A673 (cell line): ENCODE data around the gene DHX34.

Experiments used
- EZH2 ChIP-seq: fragments of 200-600 bp; sonication (generic); IDR thresholded peaks from 2 replicates; pipeline ENCODE4 v1.6.1; 2017; ENCODE audit warnings: borderline replicate concordance, low read depth, mild to moderate bottlenecking, mixed read lengths, antibody characterized with exemption, low read length; ENCODE audit not compliant: poor library complexity, severe bottlenecking
- TF ChIP-seq, protein P1 (sequence below): fragments of 300-800, 200-600 bp; sonication (generic); conservative IDR thresholded peaks from 2 replicates; pipeline ENCODE4 v1.5.1; 2017; ENCODE audit warnings: low read depth, mild to moderate bottlenecking, antibody characterized with exemption, low read length, moderate library complexity, mixed read lengths

DNA sequence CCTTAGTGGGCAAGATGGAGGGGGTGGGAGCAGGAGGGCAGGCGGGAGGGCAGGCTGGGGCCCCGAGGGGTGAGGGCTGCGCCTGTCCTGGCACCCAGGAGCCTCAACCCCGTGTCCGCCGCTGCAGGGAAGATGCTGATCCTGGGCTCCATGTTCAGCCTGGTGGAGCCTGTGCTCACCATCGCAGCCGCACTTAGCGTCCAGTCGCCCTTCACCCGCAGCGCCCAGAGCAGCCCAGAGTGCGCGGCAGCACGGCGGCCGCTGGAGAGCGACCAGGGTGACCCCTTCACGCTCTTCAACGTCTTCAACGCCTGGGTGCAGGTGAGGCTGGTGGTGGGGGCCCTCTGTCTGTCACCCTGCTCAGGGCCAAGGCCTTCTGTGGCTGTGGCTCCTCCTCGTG lies 23.5 kb downstream of the DHX34 start:
- TF ChIP-seq EZH2 = no peak
- TF ChIP-seq, protein P1, sequence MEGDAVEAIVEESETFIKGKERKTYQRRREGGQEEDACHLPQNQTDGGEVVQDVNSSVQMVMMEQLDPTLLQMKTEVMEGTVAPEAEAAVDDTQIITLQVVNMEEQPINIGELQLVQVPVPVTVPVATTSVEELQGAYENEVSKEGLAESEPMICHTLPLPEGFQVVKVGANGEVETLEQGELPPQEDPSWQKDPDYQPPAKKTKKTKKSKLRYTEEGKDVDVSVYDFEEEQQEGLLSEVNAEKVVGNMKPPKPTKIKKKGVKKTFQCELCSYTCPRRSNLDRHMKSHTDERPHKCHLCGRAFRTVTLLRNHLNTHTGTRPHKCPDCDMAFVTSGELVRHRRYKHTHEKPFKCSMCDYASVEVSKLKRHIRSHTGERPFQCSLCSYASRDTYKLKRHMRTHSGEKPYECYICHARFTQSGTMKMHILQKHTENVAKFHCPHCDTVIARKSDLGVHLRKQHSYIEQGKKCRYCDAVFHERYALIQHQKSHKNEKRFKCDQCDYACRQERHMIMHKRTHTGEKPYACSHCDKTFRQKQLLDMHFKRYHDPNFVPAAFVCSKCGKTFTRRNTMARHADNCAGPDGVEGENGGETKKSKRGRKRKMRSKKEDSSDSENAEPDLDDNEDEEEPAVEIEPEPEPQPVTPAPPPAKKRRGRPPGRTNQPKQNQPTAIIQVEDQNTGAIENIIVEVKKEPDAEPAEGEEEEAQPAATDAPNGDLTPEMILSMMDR = no peak
